NCI-H2196 treated with DMSO at 0.1 percent for 48 hours (cell line): ENCODE measurements around the gene SGMS2.
"Not testable (repeated sequence)": the region's sequence is repeated elsewhere in the genome, so short reads cannot be mapped to it uniquely, and the experiment has no call there.

Experiments
- DNase-seq: peaks from one replicate; lab custom pipeline; 2025; ENCODE audit not compliant: unreplicated experiment; lab: John Stamatoyannopoulos, UW

Gene SGMS2

GRCh38 chr4:107906458-107907100 lies 81.8 kb downstream of the SGMS2 start:
- DNase-seq, result no peak

DNA sequence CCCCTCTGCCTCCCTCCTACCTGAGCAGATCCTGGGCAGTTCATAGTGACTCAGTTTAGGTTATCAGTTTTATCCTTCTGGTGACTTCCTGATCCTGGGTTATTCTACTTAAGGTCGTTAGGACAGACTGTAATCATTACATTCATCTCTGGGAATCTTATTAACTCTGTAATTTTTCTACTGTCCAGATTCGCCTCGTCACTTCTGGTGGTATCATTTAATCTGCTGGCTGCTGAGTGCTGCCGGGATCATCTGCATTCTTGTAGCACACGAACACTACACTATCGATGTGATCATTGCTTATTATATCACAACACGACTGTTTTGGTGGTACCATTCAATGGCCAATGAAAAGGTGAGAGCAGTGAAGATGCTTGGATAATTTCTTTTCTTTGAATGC lies 83.6 kb downstream of the SGMS2 start:
- no peak for DNase-seq

DNA sequence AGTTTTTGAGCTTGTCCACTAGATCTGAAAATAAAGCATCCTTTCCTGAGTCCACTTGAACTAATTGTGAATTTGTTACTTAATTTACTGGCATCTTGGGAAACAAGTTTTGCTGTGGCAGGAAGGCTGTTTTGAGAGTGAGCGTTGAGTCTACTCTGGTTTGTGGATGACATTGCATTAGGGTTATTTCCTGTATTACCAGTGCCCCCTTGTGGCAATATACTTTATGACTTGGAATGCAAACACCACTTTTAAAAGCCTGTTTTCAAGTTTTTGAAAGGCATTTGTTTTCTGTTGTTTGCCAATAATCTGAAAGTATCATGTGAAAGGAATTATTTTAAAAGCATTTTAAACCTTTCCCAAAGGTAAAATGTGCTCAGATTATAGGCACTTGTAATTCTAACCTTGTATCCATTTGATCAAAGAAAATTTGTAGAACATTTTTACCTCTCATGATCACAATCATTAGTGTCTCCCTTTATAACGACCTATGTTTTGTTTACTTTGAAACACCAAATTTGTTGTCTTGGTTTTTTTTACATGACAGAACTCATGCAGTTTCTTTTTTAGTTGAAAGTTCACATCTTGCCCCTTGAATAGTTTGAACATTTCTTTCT lies 88.7 kb downstream of the SGMS2 start:
- no peak for DNase-seq

DNA sequence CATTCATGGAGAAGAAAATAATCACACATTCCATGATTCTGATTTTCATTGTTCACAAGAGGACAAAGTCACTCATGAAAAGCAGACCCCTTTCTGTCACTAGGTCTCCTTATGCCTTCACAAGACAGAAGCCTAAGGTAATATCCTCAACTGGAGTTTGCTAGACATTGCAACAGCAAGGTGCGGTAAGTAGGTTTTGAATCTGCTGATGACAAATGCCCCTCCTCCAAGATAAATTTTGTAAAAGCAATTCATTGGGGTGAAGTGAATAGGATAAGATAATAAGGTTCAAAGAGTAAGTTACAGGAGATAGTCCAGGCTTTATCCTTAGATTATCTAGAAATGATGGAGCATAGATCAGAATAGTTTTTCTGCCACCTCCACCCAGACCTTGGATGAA lies 90.5 kb downstream of the SGMS2 start:
- DNase-seq, result no peak

DNA sequence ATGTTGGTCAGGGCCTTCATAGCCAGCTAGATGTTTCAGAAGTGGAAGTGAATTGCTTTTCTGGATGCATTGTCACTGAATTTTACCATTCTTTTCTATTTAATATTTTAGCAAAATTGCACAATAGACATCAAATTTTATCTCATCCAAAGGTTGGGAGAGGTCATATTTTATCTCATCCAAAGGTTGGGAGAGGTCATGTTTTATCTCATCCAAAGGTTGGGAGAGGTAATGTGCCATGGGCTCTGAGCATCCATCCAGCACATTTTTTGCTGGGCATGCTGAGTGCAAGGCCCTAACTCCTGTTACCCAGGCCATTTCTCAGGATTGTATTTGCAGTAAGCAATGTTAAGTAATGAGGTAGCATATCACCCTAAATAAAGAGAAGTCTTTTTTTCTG lies 91.9 kb downstream of the SGMS2 start:
- DNase-seq, result no peak

GRCh38 chr4:107917500-107917899 lies 92.8 kb downstream of the SGMS2 start:
- no peak for DNase-seq

- no peak for DNase-seq
Measured at GRCh38 chr4:107922486-107923473, 98.0 kb downstream of the SGMS2 start.

GRCh38 chr4:107925713-107926112 lies 101.0 kb downstream of the SGMS2 start:
- DNase-seq, result not testable (repeated sequence)

DNA sequence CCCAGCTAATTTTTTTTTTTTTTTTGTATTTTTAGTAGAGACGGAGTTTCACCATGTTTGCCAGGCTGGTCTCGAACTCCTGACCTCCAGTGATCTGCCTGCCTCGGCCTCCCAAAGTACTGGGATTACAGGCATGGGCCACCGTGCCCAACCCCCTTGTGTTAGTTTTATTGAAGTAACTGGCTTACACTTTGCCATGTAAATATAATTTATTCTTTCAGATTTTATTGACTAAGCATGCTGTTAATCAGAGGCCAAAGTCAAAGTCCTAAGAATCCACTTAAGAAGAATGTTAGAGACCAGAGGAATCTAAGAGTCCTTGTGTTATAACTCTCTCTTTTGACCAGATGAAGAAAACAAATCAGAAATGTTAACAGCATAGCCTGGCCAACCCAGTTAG lies 102.1 kb downstream of the SGMS2 start:
- not testable (repeated sequence) for DNase-seq

DNA sequence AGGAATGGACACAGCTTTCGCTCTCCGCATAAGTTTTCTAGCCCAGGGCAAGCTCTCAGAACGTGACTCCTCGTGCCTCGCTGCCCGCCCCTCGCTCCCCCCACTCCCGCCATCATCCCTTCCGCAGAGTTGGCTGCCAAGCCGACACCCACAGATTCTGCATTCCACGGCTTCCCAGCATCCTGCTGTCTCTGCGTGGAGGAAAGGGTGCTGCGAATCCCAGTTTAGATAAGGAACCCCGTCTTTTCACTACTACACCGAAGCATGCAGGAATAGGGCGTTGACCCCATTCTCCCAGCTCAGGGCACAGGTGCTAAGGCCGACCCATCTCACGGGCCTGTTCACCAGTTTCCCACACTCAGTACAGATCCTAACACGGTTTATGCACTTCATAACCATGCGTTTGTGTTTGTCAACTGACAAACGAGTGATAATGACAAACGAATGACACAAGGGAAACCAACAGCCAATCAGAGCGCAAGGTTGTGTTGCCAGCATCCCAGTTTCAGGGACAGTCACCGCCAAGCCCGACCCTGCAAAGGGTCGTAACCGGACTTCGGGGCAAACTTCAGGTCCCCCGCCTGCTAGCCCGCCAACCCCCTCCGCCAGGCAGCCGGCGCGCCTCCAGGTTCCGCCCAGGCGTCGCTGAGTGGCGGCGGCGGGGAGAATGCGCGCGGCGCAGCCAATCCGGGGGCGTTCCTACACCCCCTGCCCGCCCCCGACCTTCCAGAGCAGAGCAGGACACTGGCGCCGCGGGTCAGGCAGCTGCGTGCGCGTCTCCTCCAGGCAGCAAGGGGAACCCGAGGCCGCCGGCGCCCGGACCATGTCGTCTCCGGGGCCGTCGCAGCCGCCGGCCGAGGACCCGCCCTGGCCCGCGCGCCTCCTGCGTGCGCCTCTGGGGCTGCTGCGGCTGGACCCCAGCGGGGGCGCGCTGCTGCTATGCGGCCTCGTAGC lies 106.4 kb downstream of the SGMS2 start, which contains the start of gene CYP2U1:
Gene CYP2U1 (plus strand): TSS at position 729 of the 954 bp plus-strand sequence. CDS start 95 bp downstream, at position 824.
- peak; percentile 12 for DNase-seq

DNA sequence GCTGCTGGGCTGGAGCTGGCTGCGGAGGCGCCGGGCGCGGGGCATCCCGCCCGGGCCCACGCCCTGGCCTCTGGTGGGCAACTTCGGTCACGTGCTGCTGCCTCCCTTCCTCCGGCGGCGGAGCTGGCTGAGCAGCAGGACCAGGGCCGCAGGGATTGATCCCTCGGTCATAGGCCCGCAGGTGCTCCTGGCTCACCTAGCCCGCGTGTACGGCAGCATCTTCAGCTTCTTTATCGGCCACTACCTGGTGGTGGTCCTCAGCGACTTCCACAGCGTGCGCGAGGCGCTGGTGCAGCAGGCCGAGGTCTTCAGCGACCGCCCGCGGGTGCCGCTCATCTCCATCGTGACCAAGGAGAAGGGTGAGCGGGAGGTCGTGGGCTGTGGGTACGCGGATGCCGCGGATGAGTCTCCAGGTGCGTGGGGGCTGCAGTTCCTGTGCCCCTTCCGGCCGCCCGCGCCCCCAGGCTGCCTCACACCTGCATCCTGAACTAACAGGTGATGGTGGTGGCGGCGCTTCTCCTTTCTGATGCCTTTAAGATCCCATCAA lies 107.1 kb downstream of the SGMS2 start:
- no peak for DNase-seq

DNA sequence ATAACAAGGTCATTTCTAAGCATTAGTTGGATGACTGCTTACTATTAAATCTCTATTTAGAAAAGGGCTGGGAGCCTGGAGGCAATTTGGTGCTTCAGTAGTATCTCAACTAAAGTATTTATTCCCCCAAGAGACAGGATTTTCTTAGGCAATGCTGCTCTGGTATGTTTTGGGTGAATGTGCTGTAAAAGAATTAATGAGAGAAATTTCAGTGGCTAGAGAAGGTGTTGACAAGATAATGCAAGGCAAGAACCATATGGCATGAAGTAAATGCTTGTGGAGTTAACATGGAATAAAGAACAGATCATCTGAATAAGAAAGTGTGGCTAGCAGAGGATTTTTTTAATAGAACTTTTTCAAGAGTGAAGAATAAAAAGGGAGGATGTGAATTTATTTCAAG lies 110.5 kb downstream of the SGMS2 start:
- DNase-seq, result no peak

GRCh38 chr4:107937040-107937439 lies 112.3 kb downstream of the SGMS2 start:
- DNase-seq, result no peak

DNA sequence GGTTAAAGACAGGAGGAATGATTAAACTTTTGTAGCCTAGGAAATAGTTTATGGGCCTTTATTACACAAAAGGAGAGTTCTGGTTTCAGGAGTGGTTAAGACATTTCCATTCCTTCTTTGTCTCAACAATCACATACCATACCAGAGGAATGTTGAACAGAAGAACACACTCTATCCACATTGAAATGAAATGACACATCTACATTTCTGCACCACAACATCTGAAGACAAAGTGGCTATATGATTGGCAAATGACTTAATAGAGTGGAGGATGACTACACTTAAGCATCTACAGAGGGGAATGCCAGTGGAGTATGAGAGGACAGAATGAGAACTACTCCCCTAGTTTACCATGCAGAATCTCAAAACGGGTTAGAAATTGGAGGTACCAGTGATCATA lies 114.6 kb downstream of the SGMS2 start:
- no peak for DNase-seq

- no peak for DNase-seq
Measured at GRCh38 chr4:107945809-107946208, 121.1 kb downstream of the SGMS2 start.

- DNase-seq, result no peak
Measured at GRCh38 chr4:107950746-107951540, 126.2 kb downstream of the SGMS2 start.

DNA sequence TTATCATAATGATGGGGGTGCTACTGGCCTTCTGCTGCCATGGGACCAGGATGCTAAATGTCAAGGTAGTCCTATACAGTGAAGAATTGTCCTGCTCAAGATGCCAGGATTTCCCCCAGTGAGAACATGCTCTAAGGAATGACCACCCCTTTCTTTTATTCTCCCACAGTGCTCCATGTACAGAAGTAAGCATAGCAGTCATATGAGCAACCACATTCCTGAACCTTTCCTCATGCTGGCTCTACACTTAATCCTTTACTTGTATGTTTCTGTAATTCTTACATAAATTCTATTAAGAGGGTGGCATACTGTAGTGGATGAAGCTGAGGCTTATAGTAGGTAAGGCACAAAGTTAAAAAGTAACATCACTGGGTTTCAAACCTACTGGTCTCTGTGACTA lies 126.8 kb downstream of the SGMS2 start:
- no peak for DNase-seq

GRCh38 chr4:107956011-107956410 lies 131.3 kb downstream of the SGMS2 start:
- DNase-seq, result no peak
